HepG2 (cell line): ENCODE data around the gene TMEM238. TPM values are rescaled to one million over a fixed set of nuclear protein-coding genes. Genes with fewer than 3 reads are reported as not detected.

Experiments used
- HDAC2 ChIP-seq: sonication (generic); formaldehyde crosslinking; IDR thresholded peaks from 2 replicates; pipeline ENCODE4 v1.4.0; 2020; ENCODE audit warnings: missing genetic modification reagents
- THAP11 ChIP-seq: IDR thresholded peaks from 2 replicates; pipeline ENCODE4 v1.6.1; 2016; ENCODE audit warnings: missing biosample characterization, missing genetic modification reagents
- ZNF17 ChIP-seq: sonication (generic); formaldehyde crosslinking; IDR thresholded peaks from 2 replicates; pipeline ENCODE4 v1.5.0; 2020; ENCODE audit warnings: mild to moderate bottlenecking, missing genetic modification reagents
- ZNF607 ChIP-seq: sonication (generic); formaldehyde crosslinking; IDR thresholded peaks from 2 replicates; pipeline ENCODE4 v1.5.1; 2020; ENCODE audit warnings: missing genetic modification reagents, mild to moderate bottlenecking, borderline replicate concordance
- polyA plus RNA-seq, 8 experiments: library from polyadenylated mRNA; depleted of rRNA in 3 of 8; stranded (reverse) in 7 of 8; unstranded in 1 of 8; fragments of >200 nt; fragmentation: Illumina TruSeq in 4 of 8; extraction: Trizol in 4 of 8; gene quantifications; 2 replicates each; pipeline versions ENCODE4 v1.2.1 to v1.2.3, GENCODE V29; 2011 to 2016; ENCODE audit warnings: low read depth in 4 of 8, missing spikeins in 1 of 8, mixed read lengths in 1 of 8; ENCODE audit not compliant: insufficient read depth in 1 of 8
- total RNA-seq, 5 experiments: library from RNA; depleted of rRNA; stranded (reverse); fragments of >200 nt; fragmentation: Illumina TruSeq; extraction: Trizol; gene quantifications; 2 replicates each; pipeline ENCODE4 v1.2.3, GENCODE V29; 2016; ENCODE audit warnings: low read depth in 1 of 5
- TF ChIP-seq, protein P1 (sequence below): sonication (generic); formaldehyde crosslinking; IDR thresholded peaks from 2 replicates; pipeline ENCODE4 v1.5.0; 2020; ENCODE audit warnings: mild to moderate bottlenecking, missing genetic modification reagents, borderline replicate concordance
- TF ChIP-seq, protein P2 (sequence below): sonication (generic); formaldehyde crosslinking; IDR thresholded peaks from 2 replicates; pipeline ENCODE4 v1.4.0; 2020; ENCODE audit warnings: missing genetic modification reagents
- TF ChIP-seq, protein P3 (sequence below): IDR thresholded peaks from 2 replicates; pipeline ENCODE4 v1.6.1; 2016; ENCODE audit warnings: low read depth, control low read depth
- TF ChIP-seq, protein P4 (sequence below): conservative IDR thresholded peaks from 2 replicates; pipeline ENCODE4 v1.6.1; 2018; ENCODE audit warnings: missing genetic modification reagents

Gene TMEM238
- total and polyA plus RNA-seq, 2 of the 13 experiments (the other 11 are each of a cell fraction or from before 2014, with no cell fraction given) = not detected

- TF ChIP-seq, protein P1, sequence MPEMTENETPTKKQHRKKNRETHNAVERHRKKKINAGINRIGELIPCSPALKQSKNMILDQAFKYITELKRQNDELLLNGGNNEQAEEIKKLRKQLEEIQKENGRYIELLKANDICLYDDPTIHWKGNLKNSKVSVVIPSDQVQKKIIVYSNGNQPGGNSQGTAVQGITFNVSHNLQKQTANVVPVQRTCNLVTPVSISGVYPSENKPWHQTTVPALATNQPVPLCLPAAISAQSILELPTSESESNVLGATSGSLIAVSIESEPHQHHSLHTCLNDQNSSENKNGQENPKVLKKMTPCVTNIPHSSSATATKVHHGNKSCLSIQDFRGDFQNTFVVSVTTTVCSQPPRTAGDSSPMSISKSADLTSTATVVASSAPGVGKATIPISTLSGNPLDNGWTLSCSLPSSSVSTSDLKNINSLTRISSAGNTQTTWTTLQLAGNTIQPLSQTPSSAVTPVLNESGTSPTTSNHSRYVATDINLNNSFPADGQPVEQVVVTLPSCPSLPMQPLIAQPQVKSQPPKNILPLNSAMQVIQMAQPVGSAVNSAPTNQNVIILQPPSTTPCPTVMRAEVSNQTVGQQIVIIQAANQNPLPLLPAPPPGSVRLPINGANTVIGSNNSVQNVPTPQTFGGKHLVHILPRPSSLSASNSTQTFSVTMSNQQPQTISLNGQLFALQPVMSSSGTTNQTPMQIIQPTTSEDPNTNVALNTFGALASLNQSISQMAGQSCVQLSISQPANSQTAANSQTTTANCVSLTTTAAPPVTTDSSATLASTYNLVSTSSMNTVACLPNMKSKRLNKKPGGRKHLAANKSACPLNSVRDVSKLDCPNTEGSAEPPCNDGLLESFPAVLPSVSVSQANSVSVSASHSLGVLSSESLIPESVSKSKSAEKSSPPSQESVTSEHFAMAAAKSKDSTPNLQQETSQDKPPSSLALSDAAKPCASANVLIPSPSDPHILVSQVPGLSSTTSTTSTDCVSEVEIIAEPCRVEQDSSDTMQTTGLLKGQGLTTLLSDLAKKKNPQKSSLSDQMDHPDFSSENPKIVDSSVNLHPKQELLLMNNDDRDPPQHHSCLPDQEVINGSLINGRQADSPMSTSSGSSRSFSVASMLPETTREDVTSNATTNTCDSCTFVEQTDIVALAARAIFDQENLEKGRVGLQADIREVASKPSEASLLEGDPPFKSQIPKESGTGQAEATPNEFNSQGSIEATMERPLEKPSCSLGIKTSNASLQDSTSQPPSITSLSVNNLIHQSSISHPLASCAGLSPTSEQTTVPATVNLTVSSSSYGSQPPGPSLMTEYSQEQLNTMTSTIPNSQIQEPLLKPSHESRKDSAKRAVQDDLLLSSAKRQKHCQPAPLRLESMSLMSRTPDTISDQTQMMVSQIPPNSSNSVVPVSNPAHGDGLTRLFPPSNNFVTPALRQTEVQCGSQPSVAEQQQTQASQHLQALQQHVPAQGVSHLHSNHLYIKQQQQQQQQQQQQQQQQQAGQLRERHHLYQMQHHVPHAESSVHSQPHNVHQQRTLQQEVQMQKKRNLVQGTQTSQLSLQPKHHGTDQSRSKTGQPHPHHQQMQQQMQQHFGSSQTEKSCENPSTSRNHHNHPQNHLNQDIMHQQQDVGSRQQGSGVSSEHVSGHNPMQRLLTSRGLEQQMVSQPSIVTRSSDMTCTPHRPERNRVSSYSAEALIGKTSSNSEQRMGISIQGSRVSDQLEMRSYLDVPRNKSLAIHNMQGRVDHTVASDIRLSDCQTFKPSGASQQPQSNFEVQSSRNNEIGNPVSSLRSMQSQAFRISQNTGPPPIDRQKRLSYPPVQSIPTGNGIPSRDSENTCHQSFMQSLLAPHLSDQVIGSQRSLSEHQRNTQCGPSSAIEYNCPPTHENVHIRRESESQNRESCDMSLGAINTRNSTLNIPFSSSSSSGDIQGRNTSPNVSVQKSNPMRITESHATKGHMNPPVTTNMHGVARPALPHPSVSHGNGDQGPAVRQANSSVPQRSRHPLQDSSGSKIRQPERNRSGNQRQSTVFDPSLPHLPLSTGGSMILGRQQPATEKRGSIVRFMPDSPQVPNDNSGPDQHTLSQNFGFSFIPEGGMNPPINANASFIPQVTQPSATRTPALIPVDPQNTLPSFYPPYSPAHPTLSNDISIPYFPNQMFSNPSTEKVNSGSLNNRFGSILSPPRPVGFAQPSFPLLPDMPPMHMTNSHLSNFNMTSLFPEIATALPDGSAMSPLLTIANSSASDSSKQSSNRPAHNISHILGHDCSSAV (CRISPR knock-in tag) = no peak
- TF ChIP-seq HDAC2 (CRISPR knock-in tag) = peak; percentile 37; the same call in 1 of the 2 replicates
- TF ChIP-seq ZNF17 (CRISPR knock-in tag) = no peak
- TF ChIP-seq ZNF607 (CRISPR knock-in tag) = peak; percentile 77; the same call in 1 of the 2 replicates
- TF ChIP-seq, protein P2, sequence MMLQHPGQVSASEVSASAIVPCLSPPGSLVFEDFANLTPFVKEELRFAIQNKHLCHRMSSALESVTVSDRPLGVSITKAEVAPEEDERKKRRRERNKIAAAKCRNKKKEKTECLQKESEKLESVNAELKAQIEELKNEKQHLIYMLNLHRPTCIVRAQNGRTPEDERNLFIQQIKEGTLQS = peak; percentile 29; the same call in 1 of the 2 replicates
- TF ChIP-seq, protein P3, sequence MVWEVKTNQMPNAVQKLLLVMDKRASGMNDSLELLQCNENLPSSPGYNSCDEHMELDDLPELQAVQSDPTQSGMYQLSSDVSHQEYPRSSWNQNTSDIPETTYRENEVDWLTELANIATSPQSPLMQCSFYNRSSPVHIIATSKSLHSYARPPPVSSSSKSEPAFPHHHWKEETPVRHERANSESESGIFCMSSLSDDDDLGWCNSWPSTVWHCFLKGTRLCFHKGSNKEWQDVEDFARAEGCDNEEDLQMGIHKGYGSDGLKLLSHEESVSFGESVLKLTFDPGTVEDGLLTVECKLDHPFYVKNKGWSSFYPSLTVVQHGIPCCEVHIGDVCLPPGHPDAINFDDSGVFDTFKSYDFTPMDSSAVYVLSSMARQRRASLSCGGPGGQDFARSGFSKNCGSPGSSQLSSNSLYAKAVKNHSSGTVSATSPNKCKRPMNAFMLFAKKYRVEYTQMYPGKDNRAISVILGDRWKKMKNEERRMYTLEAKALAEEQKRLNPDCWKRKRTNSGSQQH (CRISPR knock-in tag) = peak; percentile 68; the same call in 1 of the 2 replicates
- peak; percentile 75 for TF ChIP-seq THAP11 (CRISPR knock-in tag)
- TF ChIP-seq, protein P4, sequence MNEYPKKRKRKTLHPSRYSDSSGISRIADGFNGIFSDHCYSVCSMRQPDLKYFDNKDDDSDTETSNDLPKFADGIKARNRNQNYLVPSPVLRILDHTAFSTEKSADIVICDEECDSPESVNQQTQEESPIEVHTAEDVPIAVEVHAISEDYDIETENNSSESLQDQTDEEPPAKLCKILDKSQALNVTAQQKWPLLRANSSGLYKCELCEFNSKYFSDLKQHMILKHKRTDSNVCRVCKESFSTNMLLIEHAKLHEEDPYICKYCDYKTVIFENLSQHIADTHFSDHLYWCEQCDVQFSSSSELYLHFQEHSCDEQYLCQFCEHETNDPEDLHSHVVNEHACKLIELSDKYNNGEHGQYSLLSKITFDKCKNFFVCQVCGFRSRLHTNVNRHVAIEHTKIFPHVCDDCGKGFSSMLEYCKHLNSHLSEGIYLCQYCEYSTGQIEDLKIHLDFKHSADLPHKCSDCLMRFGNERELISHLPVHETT (CRISPR knock-in tag) = 0 out of 2 replicates have a peak, but pooled peaks have one; percentile 38
Measured at GRCh38 chr19:55407800-55408532, 23.9 kb upstream of the TMEM238 start (continued).
